RWPE1 (cell line): ENCODE measurements around the gene TDRD7.

Experiments used
- CTCF ChIA-PET: fragments of 350-600 bp; sonication (Branson Sonifier 250); formaldehyde crosslinking; extraction: SDS; loops from one replicate; lab custom pipeline; 2021; lab: Yijun Ruan, JAX
- POLR2A ChIA-PET: fragments of 400-600 bp; formaldehyde crosslinking; extraction: SDS; loops from one replicate; lab custom pipeline; 2020; ENCODE audit warnings: antibody characterized with exemption; ENCODE audit not compliant: low non-redundant PET; lab: Yijun Ruan, JAX
- DNase-seq: peaks from one replicate; pipeline ENCODE4 v3.0.0; 2012; ENCODE audit warnings: low spot score
- H3K27ac ChIP-seq: fragments of 450-650 bp; 2 replicates; pipeline ENCODE4 v1.5.1; 2017
- TF ChIP-seq, protein P1 (sequence below): fragments of 450-650 bp; conservative IDR thresholded peaks from 2 replicates; pipeline ENCODE4 v1.5.1; 2017; ENCODE audit warnings: low read depth, mild to moderate bottlenecking

The TDRD7 gene

DNA sequence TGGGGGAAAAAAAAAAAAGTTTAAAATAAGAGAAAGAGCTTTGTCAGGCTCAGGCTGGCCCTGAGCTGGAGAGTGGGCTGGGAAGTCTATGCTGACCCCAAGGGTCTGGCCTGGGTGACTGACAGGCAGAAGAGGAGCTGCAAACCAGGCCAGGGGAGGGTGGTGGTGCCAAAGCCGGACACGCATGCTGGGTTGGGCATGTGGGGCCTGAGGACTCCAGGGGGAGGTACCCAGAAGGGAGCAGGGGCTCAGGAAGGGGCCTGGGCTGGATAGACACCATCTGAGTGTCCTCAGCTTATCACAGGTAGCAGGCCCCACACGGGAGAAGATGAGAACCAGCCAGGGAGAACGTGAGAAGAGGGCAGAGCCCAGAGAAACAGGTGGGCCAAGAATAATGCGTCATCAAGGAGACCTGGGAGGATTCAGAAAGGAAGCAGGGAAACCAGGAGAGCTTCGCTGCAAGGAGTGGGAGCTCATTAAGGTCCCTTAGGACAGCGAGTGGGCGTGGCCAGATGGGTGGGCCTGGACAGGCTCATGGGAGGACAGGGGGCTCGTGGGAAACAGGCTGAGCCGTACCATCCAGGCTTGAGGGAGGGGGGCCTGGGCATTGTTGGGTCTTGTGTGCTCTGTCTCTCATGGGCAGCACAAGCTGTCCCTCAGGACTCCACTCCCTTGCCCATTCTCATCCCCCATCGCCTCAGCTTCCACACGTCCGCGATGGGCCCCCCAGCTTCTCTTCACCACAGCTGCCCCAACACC, 105.6 kb downstream of the TDRD7 start:
- no peak for DNase-seq
- POLR2A ChIA-PET = no interaction called here
- CTCF ChIA-PET = interaction anchor here (0.6 to 0.9 kb wide), 2 partner anchors 47 to 57 kb away, joined by 3 to 4 read pairs; no protein-coding TSS in a partner anchor
- H3K27ac ChIP-seq = no peak overlapping the region
- TF ChIP-seq, protein P1, sequence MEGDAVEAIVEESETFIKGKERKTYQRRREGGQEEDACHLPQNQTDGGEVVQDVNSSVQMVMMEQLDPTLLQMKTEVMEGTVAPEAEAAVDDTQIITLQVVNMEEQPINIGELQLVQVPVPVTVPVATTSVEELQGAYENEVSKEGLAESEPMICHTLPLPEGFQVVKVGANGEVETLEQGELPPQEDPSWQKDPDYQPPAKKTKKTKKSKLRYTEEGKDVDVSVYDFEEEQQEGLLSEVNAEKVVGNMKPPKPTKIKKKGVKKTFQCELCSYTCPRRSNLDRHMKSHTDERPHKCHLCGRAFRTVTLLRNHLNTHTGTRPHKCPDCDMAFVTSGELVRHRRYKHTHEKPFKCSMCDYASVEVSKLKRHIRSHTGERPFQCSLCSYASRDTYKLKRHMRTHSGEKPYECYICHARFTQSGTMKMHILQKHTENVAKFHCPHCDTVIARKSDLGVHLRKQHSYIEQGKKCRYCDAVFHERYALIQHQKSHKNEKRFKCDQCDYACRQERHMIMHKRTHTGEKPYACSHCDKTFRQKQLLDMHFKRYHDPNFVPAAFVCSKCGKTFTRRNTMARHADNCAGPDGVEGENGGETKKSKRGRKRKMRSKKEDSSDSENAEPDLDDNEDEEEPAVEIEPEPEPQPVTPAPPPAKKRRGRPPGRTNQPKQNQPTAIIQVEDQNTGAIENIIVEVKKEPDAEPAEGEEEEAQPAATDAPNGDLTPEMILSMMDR = no peak

DNA sequence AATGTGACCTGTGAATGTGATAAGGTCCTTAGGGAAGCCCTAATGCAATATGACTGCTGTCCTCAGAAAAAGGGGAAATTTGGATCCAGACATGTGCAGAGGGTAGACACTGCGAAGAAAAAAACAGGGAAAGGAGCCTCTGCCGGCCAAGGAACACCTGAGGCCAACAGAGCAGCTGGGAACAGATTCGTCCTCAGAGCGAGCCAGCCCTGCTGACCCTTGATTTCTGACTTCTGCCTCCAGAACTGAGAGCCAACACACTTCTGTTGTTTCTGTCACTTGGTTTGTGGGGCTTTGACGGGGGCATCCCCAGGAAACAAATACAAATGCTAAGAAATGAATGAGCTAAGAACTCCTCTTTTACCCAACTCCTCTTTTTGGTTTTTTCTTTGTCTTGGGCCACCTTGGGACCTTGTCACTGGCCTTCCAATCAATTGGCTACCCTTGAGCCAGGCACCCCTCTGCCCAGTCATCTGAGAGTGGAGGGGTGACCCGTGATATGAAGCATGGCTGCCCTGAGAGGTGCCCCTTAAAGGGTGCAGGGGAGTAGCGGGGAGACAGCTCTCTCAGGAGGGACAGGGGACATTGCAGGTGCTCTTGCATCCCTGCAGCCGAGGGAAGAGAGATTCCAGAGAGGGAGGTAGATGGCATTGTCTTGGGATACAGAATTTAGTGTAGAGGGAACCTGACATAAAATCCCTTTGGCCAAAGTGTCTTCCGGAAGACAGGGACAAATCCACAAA, 106.4 kb downstream of the TDRD7 start:
- no peak overlapping the region for H3K27ac ChIP-seq
- ChIA-PET CTCF (interaction anchor here (0.6 to 0.9 kb wide), 3 partner anchors 48 to 394 kb away, joined by 3 to 5 read pairs (median 4); no protein-coding TSS in a partner anchor), POLR2A (no interaction called here)
- no peak for DNase-seq
- TF ChIP-seq, protein P1 = no peak

DNA sequence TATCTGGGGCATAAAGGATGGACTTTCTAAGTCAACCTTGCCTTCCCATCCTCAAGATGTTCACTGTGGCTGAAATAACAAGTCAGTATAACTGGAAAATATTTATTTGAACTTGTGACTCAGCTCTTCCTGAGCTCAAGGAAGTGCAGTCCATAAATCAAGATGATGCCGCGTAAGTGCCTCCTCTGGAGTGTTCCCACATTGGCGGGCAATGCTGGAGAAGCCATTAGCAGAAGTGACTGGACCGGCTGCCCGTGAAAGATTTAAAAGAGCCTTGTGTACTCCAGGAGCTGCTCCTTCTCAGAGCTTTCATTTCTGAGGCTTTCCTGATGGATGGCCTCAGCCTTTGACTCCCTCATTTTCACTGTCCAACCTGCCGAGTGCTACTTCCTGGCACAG, 107.0 kb downstream of the TDRD7 start:
- no peak overlapping the region for H3K27ac ChIP-seq
- peak; percentile 71 for DNase-seq
- TF ChIP-seq, protein P1 = no peak
- ChIA-PET CTCF (interaction anchor here (0.6 to 0.9 kb wide), 2 partner anchors 80 to 395 kb away, joined by 3 to 5 read pairs; no protein-coding TSS in a partner anchor), POLR2A (no interaction called here)

DNA sequence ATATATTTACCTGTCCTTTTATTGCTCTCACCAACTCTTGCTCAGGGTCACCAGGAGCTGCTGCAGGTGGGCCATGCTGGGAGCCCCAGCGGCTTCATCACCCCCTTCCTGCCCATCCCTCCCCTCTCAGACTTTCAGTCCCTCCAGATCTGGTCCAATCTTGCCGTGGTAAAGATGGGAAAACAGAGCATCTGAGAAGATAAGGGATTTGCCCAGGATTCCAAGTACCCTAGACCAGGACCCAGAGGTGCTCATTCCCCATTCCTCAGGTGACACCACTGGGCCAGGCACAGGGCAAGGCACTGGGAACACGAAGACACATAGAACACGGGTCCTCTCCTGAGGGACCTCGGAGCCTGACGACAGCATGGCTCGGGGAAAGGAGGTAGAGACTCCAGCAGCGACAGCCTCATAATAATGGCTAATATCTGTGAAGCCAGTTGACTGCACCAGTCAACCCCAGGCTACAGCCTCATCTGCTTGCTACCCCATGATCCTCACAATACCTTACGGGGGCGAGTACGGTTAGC, 107.6 kb downstream of the TDRD7 start:
- ChIA-PET CTCF (no interaction called here), POLR2A (no interaction called here)
- no peak for DNase-seq
- H3K27ac ChIP-seq = no peak overlapping the region
- TF ChIP-seq, protein P1 = no peak

DNA sequence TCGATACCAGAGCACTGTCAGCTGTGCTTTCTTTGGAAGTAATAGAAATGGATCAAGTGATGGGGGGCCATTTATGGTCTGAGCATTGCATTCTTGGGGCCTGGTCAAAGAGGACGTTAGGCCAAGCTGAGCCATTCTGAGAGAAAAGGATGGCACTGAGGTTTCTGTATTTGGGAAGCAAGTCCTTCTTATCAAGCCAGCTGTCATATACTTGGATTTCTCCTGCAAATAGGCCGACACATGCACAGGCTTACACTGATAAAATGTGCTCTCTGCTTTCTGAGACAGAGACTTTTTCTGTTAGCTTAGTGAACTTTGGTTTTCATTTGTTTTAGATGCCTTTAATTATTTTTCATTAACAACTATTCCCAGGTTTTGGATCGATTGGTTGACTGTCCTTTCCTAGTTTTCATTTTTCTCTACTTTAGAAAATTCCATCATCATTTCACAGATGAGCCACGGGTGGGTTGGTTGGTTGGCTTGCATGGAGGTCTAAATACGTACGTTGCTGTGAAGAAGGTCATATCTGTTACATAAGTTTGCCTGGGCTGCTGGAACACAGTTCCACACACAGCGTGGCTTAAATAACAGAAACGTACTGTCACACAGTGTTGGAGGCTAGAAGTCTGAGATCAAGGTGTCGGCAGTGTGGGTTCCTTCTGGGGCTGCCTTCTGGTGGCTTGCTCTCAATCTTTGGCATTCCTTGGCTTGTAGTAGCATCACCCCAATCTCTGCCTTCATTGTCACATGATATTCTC, 109.9 kb downstream of the TDRD7 start:
- ChIA-PET CTCF (no interaction called here), POLR2A (no interaction called here)
- no peak for DNase-seq
- TF ChIP-seq, protein P1 = no peak
- no peak overlapping the region for H3K27ac ChIP-seq

DNA sequence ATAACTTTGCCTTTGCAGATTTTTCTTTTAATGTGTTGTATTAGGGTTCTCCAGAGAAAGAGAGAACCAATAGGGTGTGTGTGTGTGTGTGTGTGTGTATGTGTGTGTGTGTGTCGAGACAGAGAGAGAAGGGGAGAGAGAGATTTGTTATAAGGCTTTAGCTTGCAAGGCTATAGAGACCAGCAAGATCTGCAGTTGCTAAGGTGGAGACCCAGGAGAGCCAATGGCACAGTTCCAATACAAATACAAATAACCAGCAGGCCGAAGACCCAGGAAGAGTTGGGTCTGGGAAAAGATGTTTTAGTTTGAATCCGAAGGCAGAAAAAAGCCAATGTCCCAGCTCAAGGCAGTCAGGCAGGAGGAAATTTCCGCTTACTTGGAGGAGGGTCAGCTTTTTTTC, 112.5 kb downstream of the TDRD7 start:
- POLR2A ChIA-PET = no interaction called here
- TF ChIP-seq, protein P1 = no peak
- CTCF ChIA-PET = interaction anchor here (0.6 to 0.8 kb wide), 2 partner anchors 12 to 907 kb away, joined by 3 read pairs; no protein-coding TSS in a partner anchor
- DNase-seq = no peak
- H3K27ac ChIP-seq = no peak overlapping the region
